Heart left ventricle (tissue), 16 donors: Measurements from ENCODE around the gene AGA. TPM values are rescaled to one million over a fixed set of nuclear protein-coding genes. Genes with fewer than 3 reads are reported as not detected.

ENCODE experiments used
- ATAC-seq, 4 donors: fragments of 200-7000 bp; cut with Tn5 transposase; one replicate each; pipeline ENCODE4 v1.9.1; 2020 to 2022; ENCODE audit warnings: moderate library complexity in 4 of 4, mild to moderate bottlenecking in 3 of 4, moderate number of reproducible peaks in 1 of 4
- DNase-seq, 5 donors: peaks; one replicate each; pipeline ENCODE4 v3.0.0-alpha.2; 2020
- H3K27ac ChIP-seq, 12 donors: fragments of 200-600 bp; sonication (generic) in 4 of 12; one replicate each; pipeline versions ENCODE4 v1.5.0 to v1.8.0; 2016 to 2022; ENCODE audit warnings: mild to moderate bottlenecking in 2 of 12
- H3K27me3 ChIP-seq, 9 donors: fragments of 200-600 bp; sonication (generic) in 2 of 9; one replicate each; pipeline versions ENCODE4 v1.5.1 to v1.8.0; 2016 to 2022; ENCODE audit warnings: mild to moderate bottlenecking in 3 of 9
- H3K36me3 ChIP-seq, 9 donors: fragments of 200-600 bp; sonication (generic) in 2 of 9; one replicate each; pipeline versions ENCODE4 v1.5.0 to v1.8.0; 2018 to 2022; ENCODE audit warnings: mild to moderate bottlenecking in 2 of 9
- H3K4me1 ChIP-seq, 12 donors: fragments of 200-600 bp; sonication (generic) in 4 of 12; one replicate each; pipeline versions ENCODE4 v1.5.0 to v1.8.0; 2016 to 2022; ENCODE audit warnings: mild to moderate bottlenecking in 3 of 12
- H3K4me3 ChIP-seq, 12 donors: fragments of 200-600 bp; sonication (generic) in 4 of 12; one replicate each; pipeline versions ENCODE4 v1.5.0 to v1.8.0; 2017 to 2022; ENCODE audit warnings: mild to moderate bottlenecking in 9 of 12, moderate library complexity in 4 of 12
- H3K9me3 ChIP-seq, 12 donors: fragments of 200-600 bp; sonication (generic) in 4 of 12; one replicate each; pipeline versions ENCODE4 v1.5.0 to v1.8.0; 2016 to 2022; ENCODE audit warnings: mild to moderate bottlenecking in 1 of 12
- CTCF ChIP-seq, 12 donors: fragments of 200-600 bp; sonication (generic) in 4 of 12; IDR thresholded peaks; one replicate each; pipeline versions ENCODE4 v1.5.0 to v1.8.0; 2018 to 2022; ENCODE audit warnings: antibody characterized with exemption in 12 of 12, mild to moderate bottlenecking in 5 of 12
- POLR2A ChIP-seq, 2 donors: fragments of 450-650 bp; IDR thresholded peaks; one replicate each; pipeline ENCODE4 v1.6.1; 2017; ENCODE audit warnings: antibody characterized with exemption in 2 of 2, mild to moderate bottlenecking in 2 of 2, moderate library complexity in 2 of 2
- WGBS, 4 donors: extraction: QIAGEN DNeasy Blood & Tissue Kit in 2 of 4; methylation state at CpG; one replicate each; pipeline versions ENCODE4 v1.1.5 to v1.1.7; 2013 to 2018; 5-methylcytosine and 5-hydroxymethylcytosine counted together
- intact Hi-C, 10 donors: fragments of 100-400 bp; cut with DNase I; formaldehyde crosslinking; loops; one replicate each; pipeline versions ENCODE4 v1.11.1 to v1.14.2; 2022
- polyA plus RNA-seq, 2 donors: library from polyadenylated mRNA; stranded (reverse); fragments of 200-250 nt; gene quantifications; one replicate each; pipeline ENCODE4 v1.2.3, GENCODE V29; 2013
- total RNA-seq, 9 donors: library from RNA; depleted of rRNA in 2 of 9; stranded (reverse); fragments of >200 nt in 2 of 9; fragmentation: NEBNext Ultra II Directional in 3 of 9; extraction: Animal tissue kit (Norgen Biotek cat#: 25700) in 3 of 9; gene quantifications; one replicate each; pipeline versions ENCODE4 v1.1.0 to v1.2.4, GENCODE V29; 2016 to 2023
- donor health status: ischemic (EF 13 %, LVEDD 7.1; RV severe dilation, severe dysfunction).
- donor health status: healthy with polysubstance abuse.
- donor health status: DM: no; HTN: yes; CAD: no.
- donor health status: DM: no; HTN: no; CAD: no.
- donor health status: ischemic (EF 25% LVEDD 6.9; RV normal size, moderate dysfunction).
- donor health status: ischemic (EF 25% LVEDD 5.7; RV mildly dilated, moderate dysfunction).
- donor health status: healthy.
- donor health status: DM: yes; HTN: yes; CAD: no.
- donor health status: ischemic (EF 35%, LVEDD 5.7; RV mildly dilated, moderate dysfunction).
- donor health status: nonischemic (EF 11% LVEDD 7.7; RV severe dilation, severe dysfunction).
- donor health status: DM: yes; HTN: yes; CAD: no.
- donor health status: PGD.
- donor health status: ischemic (EF 29% LVEDD 5.4; RV normal size, mild dysfunction).
- donor health status: nonischemic (EF 23%, LVEDD 6.1; RV moderate dilation, normal function).

AGA gene
- total and polyA plus RNA-seq, 11 donors = 3.8 to 13.4 (median 8.0) TPM

GRCh38 chr4:177391953-177392352, 50.3 kb downstream of the AGA start:
- ATAC-seq (no peak), DNase-seq (no peak)
- H3K27ac ChIP-seq = no peak overlapping the region
- H3K36me3 ChIP-seq = no peaks in the 10 kb centered on the region
- 79 to 81% (median 80%) methylated on average over 6 of the region's 6 CpGs for WGBS, 4 donors
- no peaks in the 10 kb centered on the region for H3K4me1 ChIP-seq
- intact Hi-C loops = no loop called here
- H3K4me3 ChIP-seq = no peak overlapping the region
- H3K27me3 ChIP-seq = no peaks in the 10 kb centered on the region
- TF ChIP-seq POLR2A (IDR thresholded peaks at IDR 0.05) = no peak
- TF ChIP-seq CTCF (IDR thresholded peaks at IDR 0.05) = no peak
- no peaks in the 10 kb centered on the region for H3K9me3 ChIP-seq

GRCh38 chr4:177391287-177391686, 51.0 kb downstream of the AGA start:
- Histone ChIP-seq H3K27ac (no peak overlapping the region), H3K4me3 (no peak overlapping the region), H3K4me1 (no peaks in the 10 kb centered on the region), H3K27me3 (no peaks in the 10 kb centered on the region), H3K36me3 (no peaks in the 10 kb centered on the region), H3K9me3 (no peaks in the 10 kb centered on the region)
- intact Hi-C loops = no loop called here
- TF ChIP-seq CTCF (IDR thresholded peaks at IDR 0.05) (no peak), POLR2A (IDR thresholded peaks at IDR 0.05) (no peak)
- ATAC-seq (no peak), DNase-seq (no peak)
- WGBS, 4 donors = 59 to 66% (median 64%) methylated on average over 3 of the region's 3 CpGs

GRCh38 chr4:177386278-177386815, 55.9 kb downstream of the AGA start:
- WGBS, 4 donors = 36 to 58% (median 48%) methylated on average over 5 of the region's 5 CpGs
- Histone ChIP-seq H3K27ac (no peak overlapping the region), H3K4me1 (peaks cover 0 to 3% (median 0%) of the 10 kb centered on the region in 12 donors), H3K36me3 (no peaks in the 10 kb centered on the region), H3K27me3 (no peaks in the 10 kb centered on the region), H3K4me3 (no peak overlapping the region), H3K9me3 (no peaks in the 10 kb centered on the region)
- no peak for TF ChIP-seq CTCF (IDR thresholded peaks at IDR 0.05)
- no peak for TF ChIP-seq POLR2A (IDR thresholded peaks at IDR 0.05)
- ATAC-seq = no peak
- intact Hi-C loops = no loop called here
- DNase-seq = no peak

- no peak overlapping the region for H3K27ac ChIP-seq
- H3K36me3 ChIP-seq = no peaks in the 10 kb centered on the region
- ATAC-seq (no peak), DNase-seq (no peak)
- H3K4me3 ChIP-seq = no peak overlapping the region
- H3K9me3 ChIP-seq = no peaks in the 10 kb centered on the region
- H3K27me3 ChIP-seq = no peaks in the 10 kb centered on the region
- TF ChIP-seq CTCF (IDR thresholded peaks at IDR 0.05) = no peak
- no peak for TF ChIP-seq POLR2A (IDR thresholded peaks at IDR 0.05)
- 35 to 44% (median 43%) methylated on average over 2 of the region's 2 CpGs for WGBS, 4 donors
- intact Hi-C loops = no loop called here
- peaks cover 0 to 3% (median 0%) of the 10 kb centered on the region in 12 donors for H3K4me1 ChIP-seq
These were observed 56.5 kb downstream of the AGA start for GRCh38 chr4:177385576-177386277.
